ENCODE results near the gene TNFSF13B. TPM values are rescaled to one million over a fixed set of nuclear protein-coding genes. Genes with fewer than 3 reads are reported as not detected.
A peak's percentile ranks its signal among the peaks of the same experiment; 100 is the strongest.

The TNFSF13B gene
- total and polyA plus RNA-seq, 10 of the 15 experiments (the other 5 are each of a cell fraction or from before 2014, with no cell fraction given), result 11.0 to 64.2 (median 17.0) TPM

GRCh38 chr13:108315991-108316390 lies 46.5 kb downstream of the TNFSF13B start:
- ChIA-PET SMC1A (ENCODE audit: uncharacterized antibody, unreplicated experiment) (interaction anchor here (0.9 to 2.0 kb wide), 4 partner anchors 46 to 579 kb away, joined by 3 to 8 read pairs (median 4); partner anchors contain the start of gene TNFSF13B), CTCF (interaction anchor here (1.7 kb wide), 1 partner anchor 10 kb away, joined by 4 read pairs; no protein-coding TSS in a partner anchor), POLR2A (no interaction called here), RAD21 (ENCODE audit: unreplicated experiment) (interaction anchor here (1.2 to 1.4 kb wide), 3 partner anchors 10 to 600 kb away, joined by 3 to 4 read pairs (median 4); no protein-coding TSS in a partner anchor)
- H3K4me1 ChIP-seq (ENCODE audit: control insufficient read depth, insufficient read depth, low read length), result no peaks in the 10 kb centered on the region
- intact Hi-C loops (cut with micrococcal nuclease; ENCODE audit: unreplicated experiment) (loop anchor here (2.0 kb wide), 1 partner anchor 47 kb away; the partner anchor contains the start of gene TNFSF13B), in situ Hi-C loops (cut with MboI) (no loop called here)
- no peak overlapping the region for H3K9ac ChIP-seq (ENCODE audit: control insufficient read depth, insufficient read depth, low read length)
- no TSS peak for BruUV-seq (replicated peaks)
- H4K20me1 ChIP-seq (ENCODE audit: control insufficient read depth, insufficient read depth), result no peaks in the 10 kb centered on the region
- H3K27ac ChIP-seq (ENCODE audit: control insufficient read depth, insufficient read depth), result no peak overlapping the region
- no peaks in the 10 kb centered on the region for H3K79me2 ChIP-seq (ENCODE audit: control insufficient read depth, insufficient read depth, low read length)
- no peak for DNase-seq (ENCODE audit: low read depth, low spot score)
- TF ChIP-seq YY1 (IDR thresholded peaks at IDR 0.05; ENCODE audit: low read depth, low read length) (no peak), CBX3 (IDR thresholded peaks at IDR 0.05; ENCODE audit: borderline replicate concordance, low read depth) (no peak), SREBF1 (IDR thresholded peaks at IDR 0.05; ENCODE audit: low read length) (no peak), PBX3 (IDR thresholded peaks at IDR 0.05; ENCODE audit: insufficient replicate concordance, low read depth, low read length) (no peak), POU2F2 (IDR thresholded peaks at IDR 0.05; ENCODE audit: borderline replicate concordance, low read depth, low read length) (no peak)
- TF ChIP-seq, protein P1, sequence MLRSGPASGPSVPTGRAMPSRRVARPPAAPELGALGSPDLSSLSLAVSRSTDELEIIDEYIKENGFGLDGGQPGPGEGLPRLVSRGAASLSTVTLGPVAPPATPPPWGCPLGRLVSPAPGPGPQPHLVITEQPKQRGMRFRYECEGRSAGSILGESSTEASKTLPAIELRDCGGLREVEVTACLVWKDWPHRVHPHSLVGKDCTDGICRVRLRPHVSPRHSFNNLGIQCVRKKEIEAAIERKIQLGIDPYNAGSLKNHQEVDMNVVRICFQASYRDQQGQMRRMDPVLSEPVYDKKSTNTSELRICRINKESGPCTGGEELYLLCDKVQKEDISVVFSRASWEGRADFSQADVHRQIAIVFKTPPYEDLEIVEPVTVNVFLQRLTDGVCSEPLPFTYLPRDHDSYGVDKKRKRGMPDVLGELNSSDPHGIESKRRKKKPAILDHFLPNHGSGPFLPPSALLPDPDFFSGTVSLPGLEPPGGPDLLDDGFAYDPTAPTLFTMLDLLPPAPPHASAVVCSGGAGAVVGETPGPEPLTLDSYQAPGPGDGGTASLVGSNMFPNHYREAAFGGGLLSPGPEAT (IDR thresholded peaks at IDR 0.05; ENCODE audit: low read depth), result no peak
- H3K4me3 ChIP-seq, result no peak overlapping the region
- H3K36me3 ChIP-seq (ENCODE audit: control insufficient read depth in 2 of 2, insufficient read depth in 2 of 2, low read length in 1 of 2), result no peaks in the 10 kb centered on the region
- no peak for FAIRE-seq
- WGBS (ENCODE audit: insufficient coverage, insufficient replicate concordance, low lambda C conversion rate, missing lambda C conversion rate), result 98% methylated on average over 3 of the region's 3 CpGs
- H3K4me2 ChIP-seq (ENCODE audit: control insufficient read depth, insufficient read depth), result no peak overlapping the region
- no peaks in the 10 kb centered on the region for H3K27me3 ChIP-seq (replicated peaks in 1 of 2; ENCODE audit: control insufficient read depth in 2 of 2, insufficient read depth in 2 of 2, low read length in 1 of 2)
- peak; percentile 18 for ATAC-seq
- H3K9me3 ChIP-seq (replicated peaks; ENCODE audit: control insufficient read depth, insufficient read depth, low read length), result no peaks in the 10 kb centered on the region; the same call in 2 of the 3 replicates
- no peak overlapping the region for H2AFZ ChIP-seq (ENCODE audit: control insufficient read depth, low read depth, low read length)

Measured in GM12878 (cell line).